ENCODE results near the gene ZBTB47. TPM values are rescaled to one million over a fixed set of nuclear protein-coding genes. Genes with fewer than 3 reads are reported as not detected.

Gene ZBTB47
- polyA plus RNA-seq, 1 donor (not counting 4 experiments of a cell fraction or from before 2014, with no cell fraction given), result 5.1 TPM

DNA sequence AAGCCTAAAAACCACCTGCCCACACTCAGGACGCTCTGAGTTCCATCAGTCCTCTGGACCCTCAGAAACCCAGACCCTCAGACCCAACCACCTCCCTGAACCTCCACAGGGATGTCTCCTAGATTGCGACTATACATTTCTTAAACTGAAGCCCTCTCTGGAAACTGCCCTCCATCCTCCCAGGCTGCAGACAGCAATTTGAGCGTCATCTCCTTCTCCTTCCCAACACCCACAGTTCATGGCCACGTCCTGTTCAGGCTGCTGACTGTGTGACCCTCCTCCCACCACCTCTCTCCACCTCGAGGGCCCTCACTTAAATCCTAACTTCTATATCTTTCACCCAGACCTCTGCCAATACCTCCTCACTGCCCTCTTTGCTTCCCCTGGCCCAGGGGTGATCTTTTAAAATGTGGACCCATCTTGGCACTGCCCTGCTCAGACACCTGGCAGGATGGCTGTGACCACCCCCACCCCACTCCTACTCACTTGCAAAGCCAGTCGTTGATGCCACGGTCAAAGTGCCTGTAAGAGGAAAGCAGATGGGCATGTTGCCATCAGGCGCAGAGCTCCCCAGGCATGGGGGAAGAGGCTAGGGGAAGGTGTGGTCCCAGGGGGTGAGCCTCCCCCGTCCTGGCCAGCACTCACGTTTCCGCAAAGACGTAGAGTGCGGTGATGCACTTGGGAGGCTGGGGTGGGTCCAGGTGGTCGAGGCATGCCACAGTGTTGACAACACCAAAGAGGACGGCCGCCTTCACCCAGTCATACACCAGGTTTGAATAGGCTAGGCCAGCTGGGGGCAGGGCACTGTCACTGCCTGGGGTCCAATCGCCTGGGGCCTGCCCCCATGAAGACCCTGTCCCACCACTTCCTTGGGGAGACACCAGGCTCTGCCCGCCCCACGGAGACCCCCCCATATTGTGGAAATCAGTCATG is 43.1 kb downstream of the ZBTB47 start:
- no peak for TF ChIP-seq EZH2 (IDR thresholded peaks at IDR 0.05; ENCODE audit: low read length)
- TF ChIP-seq, protein P1, sequence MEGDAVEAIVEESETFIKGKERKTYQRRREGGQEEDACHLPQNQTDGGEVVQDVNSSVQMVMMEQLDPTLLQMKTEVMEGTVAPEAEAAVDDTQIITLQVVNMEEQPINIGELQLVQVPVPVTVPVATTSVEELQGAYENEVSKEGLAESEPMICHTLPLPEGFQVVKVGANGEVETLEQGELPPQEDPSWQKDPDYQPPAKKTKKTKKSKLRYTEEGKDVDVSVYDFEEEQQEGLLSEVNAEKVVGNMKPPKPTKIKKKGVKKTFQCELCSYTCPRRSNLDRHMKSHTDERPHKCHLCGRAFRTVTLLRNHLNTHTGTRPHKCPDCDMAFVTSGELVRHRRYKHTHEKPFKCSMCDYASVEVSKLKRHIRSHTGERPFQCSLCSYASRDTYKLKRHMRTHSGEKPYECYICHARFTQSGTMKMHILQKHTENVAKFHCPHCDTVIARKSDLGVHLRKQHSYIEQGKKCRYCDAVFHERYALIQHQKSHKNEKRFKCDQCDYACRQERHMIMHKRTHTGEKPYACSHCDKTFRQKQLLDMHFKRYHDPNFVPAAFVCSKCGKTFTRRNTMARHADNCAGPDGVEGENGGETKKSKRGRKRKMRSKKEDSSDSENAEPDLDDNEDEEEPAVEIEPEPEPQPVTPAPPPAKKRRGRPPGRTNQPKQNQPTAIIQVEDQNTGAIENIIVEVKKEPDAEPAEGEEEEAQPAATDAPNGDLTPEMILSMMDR (optimal IDR thresholded peaks at IDR 0.05 in 1 of 3, IDR thresholded peaks at IDR 0.05 in 1 of 3, conservative IDR thresholded peaks at IDR 0.05 in 1 of 3; ENCODE audit: extremely low read depth in 1 of 3, insufficient read depth in 2 of 3, low read length in 3 of 3), result no peak
- DNase-seq (ENCODE audit: low read depth, low spot score) (no peak), FAIRE-seq (no peak)
- no peak overlapping the region for H3K4me3 ChIP-seq (ENCODE audit: control insufficient read depth in 2 of 3, extremely low read depth in 1 of 3, insufficient read depth in 2 of 3, low read depth in 1 of 3, low read length in 3 of 3)
- no peaks in the 10 kb centered on the region for H3K36me3 ChIP-seq (ENCODE audit: control insufficient read depth in 2 of 2, extremely low read depth in 1 of 2, insufficient read depth in 2 of 2, low read length in 2 of 2)
- no peak overlapping the region for H2AFZ ChIP-seq (ENCODE audit: control insufficient read depth, low read length)
- no peaks in the 10 kb centered on the region for H4K20me1 ChIP-seq (ENCODE audit: control insufficient read depth, extremely low read depth, insufficient read depth, low read length)
- no peak overlapping the region for H3K4me2 ChIP-seq (ENCODE audit: control insufficient read depth, extremely low read depth, insufficient read depth, low read depth, low read length)
- H3K9me3 ChIP-seq (ENCODE audit: control insufficient read depth, low read depth, low read length), result no peaks in the 10 kb centered on the region
- no peaks in the 10 kb centered on the region for H3K4me1 ChIP-seq (ENCODE audit: control insufficient read depth, extremely low read depth, insufficient read depth, low read length)
- dilution Hi-C loops (cut with MboI; ENCODE audit: extremely low pct_ligation_motif_present, low sequenced_read_pairs), result no loop called here
- no peaks in the 10 kb centered on the region for H3K79me2 ChIP-seq (ENCODE audit: control insufficient read depth, insufficient read depth, low read length)
- no peak overlapping the region for H3K27ac ChIP-seq (ENCODE audit: control insufficient read depth, insufficient read depth, low read length)
- H3K9ac ChIP-seq (ENCODE audit: control insufficient read depth, extremely low read depth, insufficient read depth, low read length), result no peak overlapping the region
- H3K9me1 ChIP-seq (ENCODE audit: control insufficient read depth, extremely low read depth, insufficient read depth, low read length), result no peaks in the 10 kb centered on the region
- H3K27me3 ChIP-seq (ENCODE audit: control insufficient read depth, extremely low read depth, insufficient read depth, low read length), result peaks cover 6% of the 10 kb centered on the region

GRCh38 chr3:42697289-42698051 is 44.0 kb downstream of the ZBTB47 start:
- Histone ChIP-seq H3K4me3 (ENCODE audit: control insufficient read depth in 2 of 3, extremely low read depth in 1 of 3, insufficient read depth in 2 of 3, low read depth in 1 of 3, low read length in 3 of 3) (no peak overlapping the region), H2AFZ (ENCODE audit: control insufficient read depth, low read length) (no peak overlapping the region), H3K4me2 (ENCODE audit: control insufficient read depth, extremely low read depth, insufficient read depth, low read depth, low read length) (no peak overlapping the region), H3K79me2 (ENCODE audit: control insufficient read depth, insufficient read depth, low read length) (no peaks in the 10 kb centered on the region), H3K36me3 (ENCODE audit: control insufficient read depth in 2 of 2, extremely low read depth in 1 of 2, insufficient read depth in 2 of 2, low read length in 2 of 2) (no peaks in the 10 kb centered on the region), H3K4me1 (ENCODE audit: control insufficient read depth, extremely low read depth, insufficient read depth, low read length) (no peaks in the 10 kb centered on the region), H3K9me3 (ENCODE audit: control insufficient read depth, low read depth, low read length) (no peaks in the 10 kb centered on the region), H3K27me3 (ENCODE audit: control insufficient read depth, extremely low read depth, insufficient read depth, low read length) (peaks cover 6% of the 10 kb centered on the region), H3K9ac (ENCODE audit: control insufficient read depth, extremely low read depth, insufficient read depth, low read length) (no peak overlapping the region), H4K20me1 (ENCODE audit: control insufficient read depth, extremely low read depth, insufficient read depth, low read length) (no peaks in the 10 kb centered on the region), H3K27ac (ENCODE audit: control insufficient read depth, insufficient read depth, low read length) (no peak overlapping the region), H3K9me1 (ENCODE audit: control insufficient read depth, extremely low read depth, insufficient read depth, low read length) (no peaks in the 10 kb centered on the region)
- dilution Hi-C loops (cut with MboI; ENCODE audit: extremely low pct_ligation_motif_present, low sequenced_read_pairs), result no loop called here
- TF ChIP-seq, protein P1 (optimal IDR thresholded peaks at IDR 0.05 in 1 of 3, IDR thresholded peaks at IDR 0.05 in 1 of 3, conservative IDR thresholded peaks at IDR 0.05 in 1 of 3; ENCODE audit: extremely low read depth in 1 of 3, insufficient read depth in 2 of 3, low read length in 3 of 3), result no peak
- TF ChIP-seq EZH2 (IDR thresholded peaks at IDR 0.05; ENCODE audit: low read length), result no peak
- DNase-seq (ENCODE audit: low read depth, low spot score) (no peak), FAIRE-seq (no peak)
